Neural progenitor cell (in vitro differentiated cells): ENCODE measurements around the gene CST11. TPM values are rescaled to one million over a fixed set of nuclear protein-coding genes. Genes with fewer than 3 reads are reported as not detected.

Experiments used
- DNase-seq: peaks from one replicate; pipeline ENCODE4 v3.0.0-alpha.2; 2016; ENCODE audit warnings: low spot score
- H2AFZ ChIP-seq: fragments of 200-600 bp; sonication (generic); replicated peaks from 2 replicates; pipeline ENCODE4 v1.6.1; 2016; ENCODE audit warnings: antibody characterized with exemption
- H3F3A ChIP-seq: fragments of 200-600 bp; sonication (generic); 2 replicates; pipeline ENCODE4 v1.6.1; 2016; ENCODE audit warnings: antibody characterized with exemption, low read depth
- H3K27ac ChIP-seq: fragments of 200-600 bp; sonication (generic); 2 replicates; pipeline ENCODE4 v1.5.1; 2016; ENCODE audit warnings: mild to moderate bottlenecking
- H3K27me3 ChIP-seq: fragments of 200-600 bp; sonication (generic); 2 replicates; pipeline ENCODE4 v1.6.1; 2016; ENCODE audit warnings: mild to moderate bottlenecking, moderate library complexity
- H3K36me3 ChIP-seq: fragments of 200-600 bp; sonication (generic); 2 replicates; pipeline ENCODE4 v1.5.1; 2016
- H3K4me1 ChIP-seq: fragments of 200-600 bp; sonication (generic); 2 replicates; pipeline ENCODE4 v1.6.1; 2016; ENCODE audit warnings: mixed run types
- H3K4me2 ChIP-seq: fragments of 200-600 bp; sonication (generic); 2 replicates; pipeline ENCODE4 v1.6.1; 2016
- H3K4me3 ChIP-seq: fragments of 200-600 bp; sonication (generic); 2 replicates; pipeline ENCODE4 v1.5.1; 2016
- H3K79me2 ChIP-seq: fragments of 200-600 bp; sonication (generic); 2 replicates; pipeline ENCODE4 v1.6.1; 2016; ENCODE audit warnings: low read depth
- H3K9ac ChIP-seq: fragments of 200-600 bp; sonication (generic); 2 replicates; pipeline ENCODE4 v1.6.1; 2016
- H3K9me3 ChIP-seq: fragments of 200-600 bp; sonication (generic); 2 replicates; pipeline ENCODE4 v1.5.1; 2016; ENCODE audit warnings: low read depth
- H4K20me1 ChIP-seq: fragments of 200-600 bp; sonication (generic); 2 replicates; pipeline ENCODE4 v1.6.1; 2016; ENCODE audit warnings: low read depth
- H3K27ac Mint-ChIP-seq: 3 replicates; pipeline ENCODE4 v1.8.0; 2021; ENCODE audit warnings: mixed read lengths
- H3K27me3 Mint-ChIP-seq: 2 replicates; pipeline ENCODE4 v1.8.0; 2022; ENCODE audit warnings: low read depth, mild to moderate bottlenecking, inconsistent platforms, moderate library complexity, mixed read lengths; ENCODE audit not compliant: insufficient read depth
- H3K36me3 Mint-ChIP-seq: 3 replicates; pipeline ENCODE4 v1.8.0; 2021; ENCODE audit warnings: mixed read lengths
- H3K4me1 Mint-ChIP-seq: 3 replicates; pipeline ENCODE4 v1.8.0; 2021; ENCODE audit warnings: mixed read lengths
- H3K4me3 Mint-ChIP-seq: 3 replicates; pipeline ENCODE4 v1.8.0; 2021; ENCODE audit warnings: mild to moderate bottlenecking, moderate library complexity, mixed read lengths
- H3K9me3 Mint-ChIP-seq: 3 replicates; pipeline ENCODE4 v1.8.0; 2020; ENCODE audit warnings: mixed read lengths
- CTCF ChIP-seq: fragments of 200-600 bp; sonication (generic); IDR thresholded peaks from 2 replicates; pipeline ENCODE4 v1.5.1; 2017; ENCODE audit warnings: antibody characterized with exemption, mild to moderate bottlenecking
- EZH2 ChIP-seq: fragments of 200-600 bp; sonication (generic); IDR thresholded peaks from 2 replicates; pipeline ENCODE4 v1.6.1; 2017; ENCODE audit warnings: antibody characterized with exemption, mild to moderate bottlenecking, moderate library complexity
- EZH2phosphoT487 ChIP-seq: fragments of 200-600 bp; sonication (generic); IDR thresholded peaks from 2 replicates; pipeline ENCODE4 v1.6.1; 2017; ENCODE audit warnings: antibody characterized with exemption
- total RNA-seq: library from RNA; depleted of rRNA; stranded (reverse); fragments of >200 nt; gene quantifications from 2 replicates; pipeline ENCODE4 v1.2.3, GENCODE V29; 2015; ENCODE audit warnings: low replicate concordance

CST11 gene
- total RNA-seq, 1 donor from 2014 or later = not detected

DNA sequence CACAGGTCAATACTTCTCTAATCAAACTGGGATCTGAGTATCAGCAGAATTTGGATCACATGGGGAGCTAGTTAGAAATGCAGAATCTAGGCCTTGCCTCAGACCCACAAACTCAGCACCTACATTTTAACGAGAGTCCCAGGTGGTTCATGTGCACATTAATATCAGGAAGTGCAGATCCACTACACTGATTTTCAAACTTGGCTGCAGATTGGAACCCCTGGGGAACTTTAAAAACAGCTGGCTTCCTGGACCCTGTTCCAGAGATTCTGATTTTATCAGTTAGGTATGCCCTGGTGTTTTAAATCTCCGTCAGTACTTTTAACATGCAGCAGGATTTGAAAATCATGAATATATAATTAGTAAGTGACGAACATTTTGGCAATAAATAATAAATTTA is 36.3 kb upstream of the CST11 start:
- no peak for DNase-seq
- Mint-ChIP-seq H3K27ac (no peak overlapping the region), H3K27me3 (peaks cover 7% of the 10 kb centered on the region), H3K4me3 (no peak overlapping the region), H3K9me3 (peaks cover 9% of the 10 kb centered on the region), H3K4me1 (peaks cover 6% of the 10 kb centered on the region), H3K36me3 (no peaks in the 10 kb centered on the region)
- Histone ChIP-seq H3K4me1 (no peaks in the 10 kb centered on the region), H3K9ac (no peak overlapping the region), H3K27ac (no peak overlapping the region), H4K20me1 (no peaks in the 10 kb centered on the region), H3K36me3 (no peaks in the 10 kb centered on the region), H3K4me2 (no peak overlapping the region), H3K4me3 (no peak overlapping the region), H3K79me2 (no peaks in the 10 kb centered on the region), H3F3A (no peaks in the 10 kb centered on the region), H3K27me3 (no peaks in the 10 kb centered on the region), H3K9me3 (no peaks in the 10 kb centered on the region), H2AFZ (no peak overlapping the region)
- no peak for TF ChIP-seq EZH2
- TF ChIP-seq CTCF = no peak
- TF ChIP-seq EZH2phosphoT487 = no peak

GRCh38 chr20:23488470-23488869 is 35.8 kb upstream of the CST11 start:
- H3K36me3 Mint-ChIP-seq = no peaks in the 10 kb centered on the region
- TF ChIP-seq EZH2 (no peak), CTCF (no peak), EZH2phosphoT487 (no peak)
- H3K27me3 Mint-ChIP-seq = peaks cover 7% of the 10 kb centered on the region

GRCh38 chr20:23484081-23484480 is 31.4 kb upstream of the CST11 start:
- H3K9ac ChIP-seq = no peak overlapping the region
- no peaks in the 10 kb centered on the region for H3K27me3 ChIP-seq
- no peak overlapping the region for H3K4me3 ChIP-seq
- no peak for TF ChIP-seq EZH2
- no peak for TF ChIP-seq CTCF
- no peak for TF ChIP-seq EZH2phosphoT487
- no peaks in the 10 kb centered on the region for H3K36me3 Mint-ChIP-seq
- peaks cover 6% of the 10 kb centered on the region for H3K4me1 ChIP-seq
- no peak overlapping the region for H3K27ac ChIP-seq
- no peak overlapping the region for H2AFZ ChIP-seq
- H3K4me2 ChIP-seq = no peak overlapping the region
- no peaks in the 10 kb centered on the region for H3K79me2 ChIP-seq
- no peak overlapping the region for H3K27ac Mint-ChIP-seq
- no peaks in the 10 kb centered on the region for H3F3A ChIP-seq
- no peak overlapping the region for H3K4me3 Mint-ChIP-seq
- H3K27me3 Mint-ChIP-seq = peaks cover 4% of the 10 kb centered on the region
- H3K4me1 Mint-ChIP-seq = peaks cover 6% of the 10 kb centered on the region
- no peaks in the 10 kb centered on the region for H3K9me3 ChIP-seq
- peaks cover 5% of the 10 kb centered on the region for H3K9me3 Mint-ChIP-seq
- DNase-seq = no peak
- no peaks in the 10 kb centered on the region for H4K20me1 ChIP-seq
- H3K36me3 ChIP-seq = no peaks in the 10 kb centered on the region

More at GRCh38 chr20:23488470-23488869, 35.8 kb upstream of the CST11 start:
- H2AFZ ChIP-seq = no peak overlapping the region
- H3K4me1 ChIP-seq = no peaks in the 10 kb centered on the region
- H4K20me1 ChIP-seq = no peaks in the 10 kb centered on the region
- H3F3A ChIP-seq = no peaks in the 10 kb centered on the region
- Mint-ChIP-seq H3K9me3 (peaks cover 9% of the 10 kb centered on the region), H3K4me1 (peaks cover 6% of the 10 kb centered on the region), H3K27ac (no peak overlapping the region), H3K4me3 (no peak overlapping the region)
- H3K79me2 ChIP-seq = no peaks in the 10 kb centered on the region
- H3K27me3 ChIP-seq = no peaks in the 10 kb centered on the region
- H3K4me2 ChIP-seq = no peak overlapping the region
- no peak overlapping the region for H3K27ac ChIP-seq
- H3K9me3 ChIP-seq = no peaks in the 10 kb centered on the region
- no peak for DNase-seq
- no peaks in the 10 kb centered on the region for H3K36me3 ChIP-seq
- no peak overlapping the region for H3K4me3 ChIP-seq
- no peak overlapping the region for H3K9ac ChIP-seq
